A673 (cell line): ENCODE results near the gene MEGF6. TPM values are rescaled to one million over a fixed set of nuclear protein-coding genes. Genes with fewer than 3 reads are reported as not detected.

ENCODE experiments used
- BruUV-seq: library from RNA; stranded (reverse); fragments of 400-500 nt; replicated peaks from 2 replicates; lab custom pipeline; 2021; lab: Mats Ljungman, UMichigan
- CTCF ChIA-PET: fragments of 300-600 bp; sonication (Branson Sonifier 250); formaldehyde crosslinking; loops from one replicate; lab custom pipeline; 2022; ENCODE audit warnings: antibody characterized with exemption; lab: Charles Lee
- POLR2A ChIA-PET: fragments of 300-600 bp; sonication (Branson Sonifier 250); formaldehyde crosslinking; loops from one replicate; lab custom pipeline; 2022; ENCODE audit warnings: antibody characterized with exemption; ENCODE audit not compliant: low non-redundant PET; lab: Charles Lee
- DNase-seq: peaks from one replicate; pipeline ENCODE4 v3.0.0-alpha.2; 2015; ENCODE audit warnings: low spot score
- H3K27ac ChIP-seq: fragments of 200-600 bp; sonication (generic); 2 replicates; pipeline ENCODE4 v1.5.1; 2016; ENCODE audit warnings: mixed run types, low read depth, mild to moderate bottlenecking, mixed read lengths, antibody characterized with exemption, low read length; ENCODE audit not compliant: poor library complexity, severe bottlenecking
- H3K27me3 ChIP-seq: fragments of 200-600 bp; sonication (generic); replicated peaks from 2 replicates; pipeline ENCODE4 v1.6.1; 2017; ENCODE audit warnings: mixed run types, low read depth, mild to moderate bottlenecking, mixed read lengths, antibody characterized with exemption, low read length; ENCODE audit not compliant: insufficient read depth, poor library complexity
- H3K36me3 ChIP-seq: fragments of 200-600 bp; sonication (generic); 2 replicates; pipeline ENCODE4 v1.6.1; 2016; ENCODE audit warnings: mixed run types, mild to moderate bottlenecking, mixed read lengths, antibody characterized with exemption, low read length; ENCODE audit not compliant: insufficient read depth, poor library complexity, severe bottlenecking
- H3K4me1 ChIP-seq: fragments of 200-600 bp; sonication (generic); 2 replicates; pipeline ENCODE4 v1.6.1; 2017; ENCODE audit warnings: mixed run types, mild to moderate bottlenecking, mixed read lengths, antibody characterized with exemption, low read length; ENCODE audit not compliant: insufficient read depth, poor library complexity, severe bottlenecking
- H3K4me3 ChIP-seq: fragments of 200-600 bp; sonication (generic); 2 replicates; pipeline ENCODE4 v1.5.1; 2016; ENCODE audit warnings: low read depth, mixed run types, mild to moderate bottlenecking, mixed read lengths, low read length; ENCODE audit not compliant: poor library complexity, severe bottlenecking
- H3K9me3 ChIP-seq: fragments of 200-600 bp; sonication (generic); 2 replicates; pipeline ENCODE4 v1.6.1; 2016; ENCODE audit warnings: mixed run types, low read depth, mild to moderate bottlenecking, mixed read lengths, antibody characterized with exemption, low read length; ENCODE audit not compliant: poor library complexity, severe bottlenecking
- CTCF ChIP-seq: fragments of 300-800, 200-600 bp; sonication (generic); conservative IDR thresholded peaks from 2 replicates; pipeline ENCODE4 v1.5.1; 2017; ENCODE audit warnings: low read depth, mild to moderate bottlenecking, antibody characterized with exemption, low read length, moderate library complexity, mixed read lengths
- EZH2 ChIP-seq: fragments of 200-600 bp; sonication (generic); IDR thresholded peaks from 2 replicates; pipeline ENCODE4 v1.6.1; 2017; ENCODE audit warnings: borderline replicate concordance, low read depth, mild to moderate bottlenecking, mixed read lengths, antibody characterized with exemption, low read length; ENCODE audit not compliant: poor library complexity, severe bottlenecking
- intact Hi-C: fragments of 100-400 bp; cut with micrococcal nuclease; formaldehyde crosslinking; loops from one replicate; pipeline ENCODE4 v1.10.0; 2022; ENCODE audit not compliant: unreplicated experiment
- total RNA-seq: library from RNA; stranded (reverse); gene quantifications from 2 replicates; pipeline ENCODE4 v1.2.3, GENCODE V29; 2021

MEGF6 gene
- total RNA-seq, 1 experiment from 2014 or later: 2.8 TPM

DNA sequence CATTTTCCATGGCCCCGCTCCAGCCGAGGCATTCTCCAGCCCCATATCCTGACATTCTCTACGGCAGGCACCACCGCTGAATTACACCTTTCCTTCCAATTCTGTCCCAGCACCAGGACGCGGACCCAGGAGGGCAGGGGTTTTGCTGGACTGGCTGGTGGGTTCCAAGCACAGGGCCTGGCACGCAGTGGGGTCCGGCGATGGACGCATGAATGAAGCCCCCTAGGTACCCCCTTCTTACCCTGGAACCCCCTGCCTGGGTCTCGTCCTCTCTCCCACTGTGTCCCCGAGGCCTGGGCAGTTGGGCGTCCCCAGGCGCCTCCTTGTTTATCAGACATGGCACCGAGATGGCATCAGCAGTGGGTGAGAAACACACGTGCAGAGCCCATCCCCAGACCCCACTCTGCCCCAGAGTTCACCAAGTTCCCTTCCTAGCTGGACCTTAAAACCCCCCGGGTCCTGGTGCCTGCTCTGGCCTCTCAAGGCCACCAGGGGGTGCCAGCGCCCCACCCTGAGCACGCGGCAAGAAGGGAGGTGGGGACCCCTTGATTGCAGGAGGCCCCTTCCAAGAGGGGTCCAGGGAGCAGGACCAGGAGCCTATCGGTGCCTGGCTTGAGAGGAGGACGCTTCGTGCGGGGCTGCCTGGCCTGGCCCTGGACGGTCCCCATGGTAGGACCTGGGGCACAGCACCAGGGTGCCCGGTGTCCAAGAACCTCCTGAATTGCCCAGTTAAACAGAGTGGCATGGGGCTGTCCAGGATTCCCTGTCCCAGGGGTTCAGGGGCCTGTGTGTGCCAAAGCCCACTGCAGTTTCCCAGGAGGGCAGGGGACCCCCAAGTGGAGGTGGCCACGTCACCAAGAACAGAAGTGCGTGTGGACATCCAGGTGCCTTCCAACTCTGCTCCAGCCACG, 46.1 kb downstream of the MEGF6 start:
- Histone ChIP-seq H3K27me3 (no peaks in the 10 kb centered on the region), H3K27ac (no peak overlapping the region), H3K9me3 (no peaks in the 10 kb centered on the region), H3K36me3 (no peaks in the 10 kb centered on the region), H3K4me3 (no peak overlapping the region), H3K4me1 (no peaks in the 10 kb centered on the region)
- ChIA-PET CTCF (interaction anchor here (2.1 kb wide), 1 partner anchor 54 kb away, joined by 18 read pairs; no protein-coding TSS in a partner anchor), POLR2A (no interaction called here)
- no peak for TF ChIP-seq EZH2
- TF ChIP-seq CTCF: peak; percentile 95
- no TSS peak for BruUV-seq
- peak; percentile 51 for DNase-seq
- intact Hi-C loops: loop anchor here (1.0 to 5.0 kb wide), 2 partner anchors 54 to 157 kb away; no protein-coding TSS in a partner anchor

DNA sequence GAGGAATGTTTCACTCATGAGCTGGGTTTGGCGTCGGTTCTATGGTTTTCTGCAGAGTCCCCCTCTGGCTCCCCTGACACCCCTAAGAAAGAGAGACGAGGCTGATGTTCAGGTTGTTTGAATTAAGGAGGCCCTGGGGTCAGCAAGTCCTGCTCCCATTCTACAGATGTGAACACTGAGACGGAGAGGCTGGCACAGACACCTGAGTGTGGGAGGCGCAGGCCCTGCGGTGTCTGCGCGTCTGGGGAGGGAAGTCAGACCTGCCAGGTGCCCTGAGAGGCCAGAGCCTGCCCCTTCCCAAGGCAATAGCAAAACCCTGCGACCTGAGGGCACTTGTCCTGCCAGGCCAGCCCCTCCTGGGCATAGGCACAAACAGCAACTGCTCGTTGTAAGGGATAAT, 47.7 kb downstream of the MEGF6 start:
- no peak for TF ChIP-seq EZH2
- TF ChIP-seq CTCF: no peak
- Histone ChIP-seq H3K27me3 (no peaks in the 10 kb centered on the region), H3K27ac (no peak overlapping the region), H3K4me3 (no peak overlapping the region), H3K4me1 (no peaks in the 10 kb centered on the region), H3K36me3 (no peaks in the 10 kb centered on the region), H3K9me3 (no peaks in the 10 kb centered on the region)
- intact Hi-C loops: no loop called here
- CTCF ChIA-PET: interaction anchor here (2.1 kb wide), 1 partner anchor 55 kb away, joined by 18 read pairs; no protein-coding TSS in a partner anchor
- DNase-seq: no peak
- POLR2A ChIA-PET: no interaction called here
- no TSS peak for BruUV-seq

DNA sequence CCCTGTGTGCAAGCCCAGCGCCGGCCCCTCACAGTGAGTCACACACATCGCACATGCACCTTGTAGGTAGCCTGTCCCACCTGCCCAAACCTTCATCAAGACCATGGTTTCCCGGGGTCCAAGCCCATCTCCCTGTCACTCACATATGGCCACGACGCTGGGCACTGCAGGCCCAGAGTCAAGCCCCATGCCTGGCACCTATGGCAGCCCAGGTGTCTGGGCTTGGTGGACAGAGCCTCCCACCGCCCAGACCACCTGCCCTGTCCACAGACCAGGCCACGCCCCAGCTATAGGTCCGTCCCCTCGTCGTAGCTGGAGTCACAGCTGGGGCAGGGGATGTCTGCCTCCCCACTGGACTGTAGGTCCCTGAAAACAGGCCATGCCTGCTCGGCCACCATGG, 48.2 kb downstream of the MEGF6 start:
- Histone ChIP-seq H3K27me3 (no peaks in the 10 kb centered on the region), H3K27ac (no peak overlapping the region), H3K4me1 (no peaks in the 10 kb centered on the region), H3K9me3 (no peaks in the 10 kb centered on the region), H3K36me3 (no peaks in the 10 kb centered on the region), H3K4me3 (no peak overlapping the region)
- BruUV-seq: no TSS peak
- ChIA-PET CTCF (no interaction called here), POLR2A (no interaction called here)
- DNase-seq: no peak
- intact Hi-C loops: no loop called here
- TF ChIP-seq CTCF (no peak), EZH2 (no peak)
